ENCODE measurements around the gene MLN.

- TF ChIP-seq EZH2 (IDR thresholded peaks at IDR 0.05; ENCODE audit: low read depth, unreplicated experiment) (no peak), POLR2AphosphoS5 (IDR thresholded peaks at IDR 0.05; ENCODE audit: low read depth) (no peak), ZNF114 (CRISPR knock-in tag; IDR thresholded peaks at IDR 0.05) (no peak), STAT1 (IDR thresholded peaks at IDR 0.05; ENCODE audit: unreplicated experiment) (no peak), EZH2phosphoT487 (IDR thresholded peaks at IDR 0.05; ENCODE audit: unreplicated experiment) (no peak)
- TF ChIP-seq, protein P1, sequence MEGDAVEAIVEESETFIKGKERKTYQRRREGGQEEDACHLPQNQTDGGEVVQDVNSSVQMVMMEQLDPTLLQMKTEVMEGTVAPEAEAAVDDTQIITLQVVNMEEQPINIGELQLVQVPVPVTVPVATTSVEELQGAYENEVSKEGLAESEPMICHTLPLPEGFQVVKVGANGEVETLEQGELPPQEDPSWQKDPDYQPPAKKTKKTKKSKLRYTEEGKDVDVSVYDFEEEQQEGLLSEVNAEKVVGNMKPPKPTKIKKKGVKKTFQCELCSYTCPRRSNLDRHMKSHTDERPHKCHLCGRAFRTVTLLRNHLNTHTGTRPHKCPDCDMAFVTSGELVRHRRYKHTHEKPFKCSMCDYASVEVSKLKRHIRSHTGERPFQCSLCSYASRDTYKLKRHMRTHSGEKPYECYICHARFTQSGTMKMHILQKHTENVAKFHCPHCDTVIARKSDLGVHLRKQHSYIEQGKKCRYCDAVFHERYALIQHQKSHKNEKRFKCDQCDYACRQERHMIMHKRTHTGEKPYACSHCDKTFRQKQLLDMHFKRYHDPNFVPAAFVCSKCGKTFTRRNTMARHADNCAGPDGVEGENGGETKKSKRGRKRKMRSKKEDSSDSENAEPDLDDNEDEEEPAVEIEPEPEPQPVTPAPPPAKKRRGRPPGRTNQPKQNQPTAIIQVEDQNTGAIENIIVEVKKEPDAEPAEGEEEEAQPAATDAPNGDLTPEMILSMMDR (conservative IDR thresholded peaks at IDR 0.05; ENCODE audit: low read depth in 2 of 2) = no peak
Observed at GRCh38 chr6:33847867-33848266, 44.1 kb upstream of the MLN start.
